A549 (cell line): ENCODE measurements around the gene SPINK4.

ENCODE experiments used
- CTCF ChIP-seq: fragments of >200 bp; sonication (Bioruptor Twin); formaldehyde crosslinking; IDR thresholded peaks from 3 replicates; pipeline ENCODE4 v1.5.1; 2016
- E2F6 ChIP-seq: IDR thresholded peaks from 2 replicates; pipeline ENCODE4 v1.6.1; 2012; ENCODE audit warnings: low read depth, borderline replicate concordance
- ELK1 ChIP-seq: fragments of 150-350 bp; IDR thresholded peaks from 2 replicates; pipeline ENCODE4 v1.6.1; 2014; ENCODE audit warnings: low read depth, mild to moderate bottlenecking, low read length
- EP300 ChIP-seq, 2 experiments: fragments of >200 bp; sonication (Bioruptor Twin); formaldehyde crosslinking; IDR thresholded peaks; 2 replicates in 1 of 2; 3 replicates in 1 of 2; pipeline ENCODE4 v1.6.1; 2016 to 2017
- GATA3 ChIP-seq: IDR thresholded peaks from 2 replicates; pipeline ENCODE4 v1.6.1; 2012; ENCODE audit warnings: borderline replicate concordance
- HOXA7 ChIP-seq: fragments of 250-450 bp; sonication (Bioruptor Pico); IDR thresholded peaks from 2 replicates; pipeline ENCODE4 v1.5.0; 2020; ENCODE audit warnings: mild to moderate bottlenecking, moderate library complexity
- MAX ChIP-seq: IDR thresholded peaks from 2 replicates; pipeline ENCODE4 v1.6.1; 2012
- MAZ ChIP-seq: fragments of 150-350 bp; IDR thresholded peaks from 2 replicates; pipeline ENCODE4 v1.6.1; 2014; ENCODE audit warnings: antibody characterized with exemption, low read depth, low read length, borderline replicate concordance
- PHF8 ChIP-seq: fragments of 200-600 bp; sonication (generic); IDR thresholded peaks from 2 replicates; pipeline ENCODE4 v1.6.1; 2016; ENCODE audit warnings: low read depth, mild to moderate bottlenecking, antibody characterized with exemption, moderate library complexity, borderline replicate concordance
- POLR2AphosphoS2 ChIP-seq: conservative IDR thresholded peaks from 2 replicates; pipeline ENCODE4 v1.6.1; 2012; ENCODE audit warnings: low read length, improper control_type of control experiment, inconsistent platforms
- USF2 ChIP-seq: fragments of 450-650 bp; IDR thresholded peaks from 2 replicates; pipeline ENCODE4 v1.6.1; 2014; ENCODE audit warnings: antibody characterized with exemption

- no peak for TF ChIP-seq CTCF
- no peak for TF ChIP-seq ELK1
- TF ChIP-seq USF2: no peak
- no peak for TF ChIP-seq HOXA7
- no peak for TF ChIP-seq EP300 (IDR thresholded peaks at IDR 0.05)
- TF ChIP-seq PHF8: no peak
- no peak for TF ChIP-seq MAZ
- TF ChIP-seq GATA3: no peak
- TF ChIP-seq MAX: no peak
- no peak for TF ChIP-seq E2F6
- no peak for TF ChIP-seq POLR2AphosphoS2
Observed at GRCh38 chr9:33197279-33198152, 42.5 kb upstream of the SPINK4 start.
